OCI-LY3 (cell line): Measurements from ENCODE around the gene B3GLCT.

Source experiments
- H2AFZ ChIP-seq: fragments of 200-600, 300-600 bp; shearing (Covaris generic); 2 replicates; pipeline ENCODE4 v1.6.0; 2014; ENCODE audit warnings: antibody characterized with exemption, low read depth, low read length
- H3K27ac ChIP-seq: fragments of 200-600, 300-600 bp; sonication (generic); 2 replicates; pipeline ENCODE4 v1.5.1; 2014; ENCODE audit warnings: mild to moderate bottlenecking, low read length, moderate library complexity, mixed read lengths
- H3K27me3 ChIP-seq: fragments of 200-600, 300-600 bp; sonication (generic); 2 replicates; pipeline ENCODE4 v1.6.1; 2014; ENCODE audit warnings: low read depth, low read length, mixed read lengths
- H3K36me3 ChIP-seq: fragments of 200-600, 300-600 bp; sonication (generic); replicated peaks from 2 replicates; pipeline ENCODE3; 2014; ENCODE audit warnings: low read depth, low read length, mixed read lengths
- H3K4me1 ChIP-seq: fragments of 300-600, 200-600 bp; sonication (generic); 2 replicates; pipeline ENCODE4 v1.6.1; 2014; ENCODE audit warnings: low read length, mixed read lengths
- H3K4me2 ChIP-seq: fragments of 200-600, 300-600 bp; sonication (generic); 2 replicates; pipeline ENCODE4 v1.6.1; 2014; ENCODE audit warnings: low read length, mixed read lengths
- H3K4me3 ChIP-seq: fragments of 300-600, 200-600 bp; sonication (generic); 2 replicates; pipeline ENCODE4 v1.5.1; 2014; ENCODE audit warnings: antibody characterized with exemption, mild to moderate bottlenecking, low read length, moderate library complexity
- H3K79me2 ChIP-seq: fragments of 300-600, 200-600 bp; shearing (Covaris generic); 2 replicates; pipeline ENCODE4 v1.6.1; 2014; ENCODE audit warnings: mild to moderate bottlenecking, low read length, mixed read lengths
- H3K9ac ChIP-seq: fragments of 300-600, 200-600 bp; shearing (Covaris generic); 2 replicates; pipeline ENCODE4 v1.6.0; 2014; ENCODE audit warnings: mild to moderate bottlenecking, low read length, moderate library complexity
- H3K9me3 ChIP-seq: fragments of 200-600, 300-600 bp; shearing (Covaris generic); 2 replicates; pipeline ENCODE4 v1.6.1; 2014; ENCODE audit warnings: low read length, mixed read lengths; ENCODE audit not compliant: insufficient read depth
- H4K20me1 ChIP-seq: fragments of 200-600, 300-600 bp; sonication (generic); 2 replicates; pipeline ENCODE4 v1.6.1; 2016; ENCODE audit warnings: low read length, mixed read lengths; ENCODE audit not compliant: insufficient read depth
- CTCF ChIP-seq: fragments of 200-600, 300-600 bp; sonication (generic); IDR thresholded peaks from 2 replicates; pipeline ENCODE4 v1.5.1; 2014; ENCODE audit warnings: antibody characterized with exemption, low read length, low read depth
- EZH2phosphoT487 ChIP-seq: fragments of 200-600 bp; shearing (Covaris generic); IDR thresholded peaks from 2 replicates; pipeline ENCODE4 v1.6.1; 2018; ENCODE audit warnings: antibody characterized with exemption, mixed run types, low read depth

B3GLCT gene

GRCh38 chr13:31162151-31163008, 37.4 kb upstream of the B3GLCT start:
- peak overlapping the region; percentile 97 for H2AFZ ChIP-seq
- peaks cover 6% of the 10 kb centered on the region for H3K36me3 ChIP-seq
- peak overlapping the region; percentile 59 for H3K27ac ChIP-seq
- peak overlapping the region; percentile 86 for H3K4me3 ChIP-seq
- H3K4me2 ChIP-seq, result peak overlapping the region; percentile 94
- peaks cover 20% of the 10 kb centered on the region for H4K20me1 ChIP-seq
- peaks cover 44% of the 10 kb centered on the region for H3K79me2 ChIP-seq
- peaks cover 23% of the 10 kb centered on the region for H3K4me1 ChIP-seq
- no peak for TF ChIP-seq CTCF
- TF ChIP-seq EZH2phosphoT487, result no peak
- no peaks in the 10 kb centered on the region for H3K9me3 ChIP-seq
- peak overlapping the region; percentile 84 for H3K9ac ChIP-seq
- H3K27me3 ChIP-seq, result no peaks in the 10 kb centered on the region

- Histone ChIP-seq H3K4me1 (peaks cover 22% of the 10 kb centered on the region), H3K9ac (no peak overlapping the region), H4K20me1 (no peaks in the 10 kb centered on the region), H3K9me3 (no peaks in the 10 kb centered on the region), H3K36me3 (no peaks in the 10 kb centered on the region), H3K79me2 (peaks cover 2% of the 10 kb centered on the region), H3K4me3 (no peak overlapping the region), H2AFZ (no peak overlapping the region), H3K4me2 (no peak overlapping the region), H3K27me3 (0 out of 2 replicates have a peak, but pooled peaks cover 12% of the 10 kb centered on the region), H3K27ac (no peak overlapping the region)
- no peak for TF ChIP-seq EZH2phosphoT487
- no peak for TF ChIP-seq CTCF
These were observed 33.2 kb upstream of the B3GLCT start for GRCh38 chr13:31166591-31166990.

GRCh38 chr13:31167490-31167889, 32.3 kb upstream of the B3GLCT start:
- Histone ChIP-seq H3K27me3 (peaks cover 19% of the 10 kb centered on the region; the same call in 1 of the 2 replicates), H3K4me3 (no peak overlapping the region), H3K79me2 (no peaks in the 10 kb centered on the region), H2AFZ (no peak overlapping the region), H3K4me2 (peak overlapping the region; percentile 52), H4K20me1 (no peaks in the 10 kb centered on the region), H3K36me3 (no peaks in the 10 kb centered on the region), H3K27ac (no peak overlapping the region), H3K9ac (no peak overlapping the region), H3K9me3 (no peaks in the 10 kb centered on the region), H3K4me1 (peaks cover 22% of the 10 kb centered on the region)
- TF ChIP-seq CTCF, result no peak
- no peak for TF ChIP-seq EZH2phosphoT487

- no peaks in the 10 kb centered on the region for H3K36me3 ChIP-seq
- H3K79me2 ChIP-seq, result no peaks in the 10 kb centered on the region
- 0 out of 2 replicates have a peak overlapping the region, but pooled peaks have one; percentile 5 for H3K4me3 ChIP-seq
- peak overlapping the region; percentile 52 for H3K4me2 ChIP-seq
- H3K27ac ChIP-seq, result no peak overlapping the region
- no peak overlapping the region for H3K9ac ChIP-seq
- no peaks in the 10 kb centered on the region for H3K9me3 ChIP-seq
- TF ChIP-seq CTCF, result no peak
- TF ChIP-seq EZH2phosphoT487, result no peak
- H3K4me1 ChIP-seq, result peaks cover 18% of the 10 kb centered on the region
- H2AFZ ChIP-seq, result no peak overlapping the region
- H3K27me3 ChIP-seq, result peaks cover 25% of the 10 kb centered on the region; the same call in 1 of the 2 replicates
- H4K20me1 ChIP-seq, result no peaks in the 10 kb centered on the region
These were observed 31.6 kb upstream of the B3GLCT start for GRCh38 chr13:31168166-31168565.
